Breast epithelium (tissue), 3 donors: ENCODE data around the gene GUK1.

Experiments used
- POLR2A ChIP-seq: fragments of 450-650 bp; IDR thresholded peaks from one replicate; pipeline ENCODE4 v1.6.1; 2016; ENCODE audit warnings: antibody characterized with exemption, mild to moderate bottlenecking, moderate library complexity
- POLR2AphosphoS5 ChIP-seq, 3 donors: sonication (generic); formaldehyde crosslinking; IDR thresholded peaks; one replicate each; pipeline ENCODE4 v1.6.1; 2017; ENCODE audit warnings: antibody characterized with exemption in 3 of 3
- TF ChIP-seq, protein P1 (sequence below), 3 donors: fragments of 450-650 bp; IDR thresholded peaks; one replicate each; pipeline ENCODE4 v1.5.1; 2016 to 2017; ENCODE audit warnings: antibody characterized with exemption in 3 of 3, mild to moderate bottlenecking in 3 of 3, moderate library complexity in 3 of 3

DNA sequence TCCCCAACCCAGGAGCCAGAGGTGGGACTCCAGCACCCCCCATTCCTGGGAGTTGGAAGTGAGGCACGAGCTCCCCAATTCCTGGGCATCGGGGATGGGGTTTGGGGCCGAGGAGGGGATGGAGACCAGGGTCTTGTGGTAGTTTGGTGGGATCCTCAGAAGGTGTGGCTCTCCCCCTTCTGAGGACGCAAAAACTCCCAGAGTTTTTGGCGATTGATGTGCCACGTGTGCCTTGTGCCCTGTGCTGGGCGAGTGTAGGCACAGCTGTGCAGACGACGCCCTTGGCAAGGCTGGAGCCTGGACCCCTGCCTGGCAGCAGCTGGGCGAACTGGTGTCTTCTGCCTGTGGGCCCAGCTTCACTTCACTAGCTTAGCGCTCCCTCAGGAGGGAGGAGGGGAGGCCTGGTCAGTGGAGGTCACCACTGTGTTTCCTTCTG is 2.6 kb downstream of the GUK1 start:
- TF ChIP-seq POLR2AphosphoS5 (IDR thresholded peaks at IDR 0.05) (no peak), POLR2A (no peak)
- TF ChIP-seq, protein P1, sequence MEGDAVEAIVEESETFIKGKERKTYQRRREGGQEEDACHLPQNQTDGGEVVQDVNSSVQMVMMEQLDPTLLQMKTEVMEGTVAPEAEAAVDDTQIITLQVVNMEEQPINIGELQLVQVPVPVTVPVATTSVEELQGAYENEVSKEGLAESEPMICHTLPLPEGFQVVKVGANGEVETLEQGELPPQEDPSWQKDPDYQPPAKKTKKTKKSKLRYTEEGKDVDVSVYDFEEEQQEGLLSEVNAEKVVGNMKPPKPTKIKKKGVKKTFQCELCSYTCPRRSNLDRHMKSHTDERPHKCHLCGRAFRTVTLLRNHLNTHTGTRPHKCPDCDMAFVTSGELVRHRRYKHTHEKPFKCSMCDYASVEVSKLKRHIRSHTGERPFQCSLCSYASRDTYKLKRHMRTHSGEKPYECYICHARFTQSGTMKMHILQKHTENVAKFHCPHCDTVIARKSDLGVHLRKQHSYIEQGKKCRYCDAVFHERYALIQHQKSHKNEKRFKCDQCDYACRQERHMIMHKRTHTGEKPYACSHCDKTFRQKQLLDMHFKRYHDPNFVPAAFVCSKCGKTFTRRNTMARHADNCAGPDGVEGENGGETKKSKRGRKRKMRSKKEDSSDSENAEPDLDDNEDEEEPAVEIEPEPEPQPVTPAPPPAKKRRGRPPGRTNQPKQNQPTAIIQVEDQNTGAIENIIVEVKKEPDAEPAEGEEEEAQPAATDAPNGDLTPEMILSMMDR (IDR thresholded peaks at IDR 0.05) = no peak
